ENCODE results near the gene SPR.

SPR gene

DNA sequence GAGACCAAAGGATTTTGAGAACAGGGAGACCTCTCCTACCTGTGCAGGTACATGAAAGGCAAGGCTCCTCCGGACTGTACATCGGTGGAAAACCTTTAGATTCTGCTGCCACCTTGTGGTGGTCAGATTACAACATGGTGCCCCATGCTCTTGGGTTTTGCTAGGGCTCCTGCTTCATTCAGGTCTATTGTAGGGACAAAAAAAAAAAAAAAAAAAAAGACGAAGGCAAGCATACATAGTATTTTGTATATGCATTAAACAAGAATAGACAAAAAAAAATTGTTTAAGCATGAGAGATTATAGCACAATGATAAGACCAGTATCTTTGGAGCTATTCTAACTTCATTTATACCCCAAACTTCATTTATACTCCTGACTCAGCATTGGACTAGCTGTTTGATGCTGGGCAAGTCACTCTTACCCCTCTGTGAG is 27.4 kb upstream of the SPR start:
- Histone ChIP-seq H3K4me1 (ENCODE audit: insufficient read depth, low read length, poor library complexity, severe bottlenecking) (peaks cover 4% of the 10 kb centered on the region), H3F3A (ENCODE audit: low read depth) (no peaks in the 10 kb centered on the region), H3K79me2 (ENCODE audit: insufficient read depth, low read length) (no peaks in the 10 kb centered on the region), H3K36me3 (ENCODE audit: insufficient read depth, low read length) (no peaks in the 10 kb centered on the region), H2AFZ (ENCODE audit: low read length) (no peak overlapping the region), H3K9me2 (replicated peaks; ENCODE audit: low read depth, low read length) (no peaks in the 10 kb centered on the region), H3K4me3 (ENCODE audit: low read length, poor library complexity, severe bottlenecking) (no peak overlapping the region), H4K20me1 (ENCODE audit: insufficient read depth, low read length, poor library complexity, severe bottlenecking) (no peaks in the 10 kb centered on the region), H3K9me3 (ENCODE audit: insufficient read depth, low read depth, low read length) (no peaks in the 10 kb centered on the region), H3K4me2 (ENCODE audit: low read depth, low read length, poor library complexity, severe bottlenecking) (no peak overlapping the region), H3K9ac (ENCODE audit: low read depth, low read length, poor library complexity, severe bottlenecking) (no peak overlapping the region), H3K27me3 (ENCODE audit: insufficient read depth, low read length, poor library complexity, severe bottlenecking) (no peaks in the 10 kb centered on the region)
- no peak for TF ChIP-seq EZH2phosphoT487 (IDR thresholded peaks at IDR 0.05; ENCODE audit: borderline replicate concordance)
- TF ChIP-seq, protein P1, sequence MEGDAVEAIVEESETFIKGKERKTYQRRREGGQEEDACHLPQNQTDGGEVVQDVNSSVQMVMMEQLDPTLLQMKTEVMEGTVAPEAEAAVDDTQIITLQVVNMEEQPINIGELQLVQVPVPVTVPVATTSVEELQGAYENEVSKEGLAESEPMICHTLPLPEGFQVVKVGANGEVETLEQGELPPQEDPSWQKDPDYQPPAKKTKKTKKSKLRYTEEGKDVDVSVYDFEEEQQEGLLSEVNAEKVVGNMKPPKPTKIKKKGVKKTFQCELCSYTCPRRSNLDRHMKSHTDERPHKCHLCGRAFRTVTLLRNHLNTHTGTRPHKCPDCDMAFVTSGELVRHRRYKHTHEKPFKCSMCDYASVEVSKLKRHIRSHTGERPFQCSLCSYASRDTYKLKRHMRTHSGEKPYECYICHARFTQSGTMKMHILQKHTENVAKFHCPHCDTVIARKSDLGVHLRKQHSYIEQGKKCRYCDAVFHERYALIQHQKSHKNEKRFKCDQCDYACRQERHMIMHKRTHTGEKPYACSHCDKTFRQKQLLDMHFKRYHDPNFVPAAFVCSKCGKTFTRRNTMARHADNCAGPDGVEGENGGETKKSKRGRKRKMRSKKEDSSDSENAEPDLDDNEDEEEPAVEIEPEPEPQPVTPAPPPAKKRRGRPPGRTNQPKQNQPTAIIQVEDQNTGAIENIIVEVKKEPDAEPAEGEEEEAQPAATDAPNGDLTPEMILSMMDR (conservative IDR thresholded peaks at IDR 0.05; ENCODE audit: low read length): peak; percentile 80

DNA sequence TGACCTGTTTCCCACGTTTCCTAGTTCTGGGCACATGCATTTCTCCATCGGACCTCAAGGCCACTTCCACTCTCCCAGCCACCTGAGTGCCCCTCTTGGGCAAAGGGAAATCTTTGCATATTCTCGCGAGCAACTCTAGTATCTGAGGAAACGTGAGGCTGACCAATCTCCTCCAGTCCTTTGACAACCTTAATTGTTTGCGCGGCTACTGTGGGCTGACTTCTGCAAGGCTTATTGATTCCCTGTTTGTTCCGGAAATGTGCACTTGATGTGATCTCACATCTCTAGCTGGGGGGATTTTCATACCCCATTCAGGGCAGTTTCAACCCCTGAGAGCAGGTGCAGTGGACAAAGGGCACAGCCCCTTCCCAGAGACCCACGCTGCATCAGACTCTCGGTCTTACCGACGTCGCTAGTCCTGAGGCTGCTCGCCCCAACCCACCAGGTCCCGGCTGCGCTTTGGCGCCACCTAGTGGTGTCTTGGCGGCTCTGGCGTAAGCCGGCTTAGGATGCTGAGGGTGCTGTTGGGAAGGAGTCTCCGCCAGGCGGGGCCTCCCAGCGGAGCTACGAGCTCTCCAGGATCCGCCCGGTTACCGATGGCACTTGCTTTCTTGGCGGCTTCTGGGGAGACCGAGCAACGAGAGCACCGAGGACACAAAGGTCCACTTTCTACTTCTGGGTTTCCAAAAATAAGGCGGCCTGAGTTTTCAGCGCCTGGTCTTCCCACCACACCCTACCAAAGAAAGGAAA is 24.8 kb upstream of the SPR start:
- peak overlapping the region; percentile 78 for H2AFZ ChIP-seq (ENCODE audit: low read length)
- no peak overlapping the region for H3K9ac ChIP-seq (ENCODE audit: low read depth, low read length, poor library complexity, severe bottlenecking)
- TF ChIP-seq, protein P1 (conservative IDR thresholded peaks at IDR 0.05; ENCODE audit: low read length): peak; percentile 93
- no peak for TF ChIP-seq EZH2phosphoT487 (IDR thresholded peaks at IDR 0.05; ENCODE audit: borderline replicate concordance)

DNA sequence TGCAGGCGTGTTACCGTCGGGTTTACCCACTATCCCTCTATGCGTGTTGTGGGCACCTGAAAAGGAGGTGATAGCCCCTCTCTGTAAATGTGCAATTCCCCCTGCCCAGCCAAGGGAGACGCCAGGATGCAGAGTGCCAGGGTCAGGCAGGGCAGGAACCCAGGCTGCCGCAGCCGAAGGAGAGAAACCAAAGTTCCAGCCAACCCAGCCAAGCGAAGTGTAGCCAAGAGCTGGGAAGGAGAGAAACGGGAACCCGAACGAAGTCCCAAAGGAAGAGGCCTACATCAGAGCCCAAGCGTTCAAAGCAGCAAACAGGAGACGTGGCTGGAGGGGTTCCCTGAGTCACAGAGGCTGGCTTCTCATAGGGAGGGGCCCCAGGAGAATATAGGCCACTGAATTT is 24.2 kb upstream of the SPR start:
- Histone ChIP-seq H3K27me3 (ENCODE audit: insufficient read depth, low read length, poor library complexity, severe bottlenecking) (no peaks in the 10 kb centered on the region), H3K4me2 (ENCODE audit: low read depth, low read length, poor library complexity, severe bottlenecking) (peak overlapping the region; percentile 69), H3K9me2 (replicated peaks; ENCODE audit: low read depth, low read length) (no peaks in the 10 kb centered on the region), H3K4me3 (ENCODE audit: low read length, poor library complexity, severe bottlenecking) (no peak overlapping the region), H3K9ac (ENCODE audit: low read depth, low read length, poor library complexity, severe bottlenecking) (no peak overlapping the region), H3F3A (ENCODE audit: low read depth) (no peaks in the 10 kb centered on the region), H2AFZ (ENCODE audit: low read length) (no peak overlapping the region), H4K20me1 (ENCODE audit: insufficient read depth, low read length, poor library complexity, severe bottlenecking) (no peaks in the 10 kb centered on the region), H3K79me2 (ENCODE audit: insufficient read depth, low read length) (no peaks in the 10 kb centered on the region), H3K4me1 (ENCODE audit: insufficient read depth, low read length, poor library complexity, severe bottlenecking) (peaks cover 4% of the 10 kb centered on the region), H3K9me3 (ENCODE audit: insufficient read depth, low read depth, low read length) (no peaks in the 10 kb centered on the region), H3K36me3 (ENCODE audit: insufficient read depth, low read length) (no peaks in the 10 kb centered on the region)
- TF ChIP-seq, protein P1 (conservative IDR thresholded peaks at IDR 0.05; ENCODE audit: low read length): no peak
- TF ChIP-seq EZH2phosphoT487 (IDR thresholded peaks at IDR 0.05; ENCODE audit: borderline replicate concordance): no peak

More for the DNA sequence above, 24.8 kb upstream of the SPR start:
- no peaks in the 10 kb centered on the region for H3K9me2 ChIP-seq (replicated peaks; ENCODE audit: low read depth, low read length)
- no peaks in the 10 kb centered on the region for H3K9me3 ChIP-seq (ENCODE audit: insufficient read depth, low read depth, low read length)
- H3K27me3 ChIP-seq (ENCODE audit: insufficient read depth, low read length, poor library complexity, severe bottlenecking): no peaks in the 10 kb centered on the region
- H3K4me1 ChIP-seq (ENCODE audit: insufficient read depth, low read length, poor library complexity, severe bottlenecking): peaks cover 4% of the 10 kb centered on the region
- no peaks in the 10 kb centered on the region for H3K79me2 ChIP-seq (ENCODE audit: insufficient read depth, low read length)
- peak overlapping the region; percentile 23 for H3K4me3 ChIP-seq (ENCODE audit: low read length, poor library complexity, severe bottlenecking)
- no peaks in the 10 kb centered on the region for H4K20me1 ChIP-seq (ENCODE audit: insufficient read depth, low read length, poor library complexity, severe bottlenecking)
- peak overlapping the region; percentile 69 for H3K4me2 ChIP-seq (ENCODE audit: low read depth, low read length, poor library complexity, severe bottlenecking)
- H3K36me3 ChIP-seq (ENCODE audit: insufficient read depth, low read length): no peaks in the 10 kb centered on the region
- H3F3A ChIP-seq (ENCODE audit: low read depth): no peaks in the 10 kb centered on the region

All from Loucy (cell line).